ENCODE data around the gene SYTL4. TPM values are rescaled to one million over a fixed set of nuclear protein-coding genes. Genes with fewer than 3 reads are reported as not detected.

SYTL4 gene
- total and polyA plus RNA-seq, 4 donors: 5.2 to 26.2 (median 10.2) TPM

GRCh38 chrX:100695302-100695701 lies 36.6 kb downstream of the SYTL4 start (continued):
- TF ChIP-seq SP1 (IDR thresholded peaks at IDR 0.05): no peak
- no peak for TF ChIP-seq HNF4A (conservative IDR thresholded peaks at IDR 0.05)
- no peak for TF ChIP-seq FOXA1 (IDR thresholded peaks at IDR 0.05)
- TF ChIP-seq JUND (IDR thresholded peaks at IDR 0.05): no peak
- no peak for TF ChIP-seq RAD21 (IDR thresholded peaks at IDR 0.05)
- no peak for TF ChIP-seq ATF3 (IDR thresholded peaks at IDR 0.05)

- TF ChIP-seq JUND (IDR thresholded peaks at IDR 0.05) (no peak), NR2F2 (IDR thresholded peaks at IDR 0.05) (no peak)
- H3K4me1 ChIP-seq (ENCODE audit: control insufficient read depth in 4 of 4, insufficient read depth in 4 of 4, low read length in 3 of 4): no peaks in the 10 kb centered on the region
- H3K9ac ChIP-seq (ENCODE audit: low read depth in 1 of 2, low read length in 2 of 2): no peak overlapping the region
- no peak overlapping the region for H3K4me3 ChIP-seq (ENCODE audit: low read depth in 1 of 3, low read length in 3 of 3)
- WGBS: 75% methylated on average over 2 of the region's 2 CpGs
- H3K27ac ChIP-seq (ENCODE audit: low read depth in 1 of 2, low read length in 2 of 2): no peak overlapping the region
- H3K9me3 ChIP-seq (ENCODE audit: control insufficient read depth in 4 of 4, low read length in 3 of 4): no peaks in the 10 kb centered on the region
- H3K27me3 ChIP-seq (ENCODE audit: control insufficient read depth in 4 of 4, insufficient read depth in 4 of 4, low read length in 3 of 4): no peaks in the 10 kb centered on the region
- DNase-seq (ENCODE audit: low spot score): no peak
- H3K36me3 ChIP-seq (ENCODE audit: control insufficient read depth in 4 of 4, insufficient read depth in 3 of 4, low read depth in 1 of 4, low read length in 3 of 4): peaks cover 0 to 16% (median 5%) of the 10 kb centered on the region in 4 donors
These were observed 44.4 kb downstream of the SYTL4 start for GRCh38 chrX:100687546-100687945.

GRCh38 chrX:100687128-100687527 lies 44.8 kb downstream of the SYTL4 start:
- 85% methylated on average over 6 of the region's 6 CpGs for WGBS
- TF ChIP-seq TAF1 (conservative IDR thresholded peaks at IDR 0.05) (no peak), FOXA2 (IDR thresholded peaks at IDR 0.05) (no peak), GABPA (IDR thresholded peaks at IDR 0.05 in 1 of 2, conservative IDR thresholded peaks at IDR 0.05 in 1 of 2) (no peak), CTCF (IDR thresholded peaks at IDR 0.05; ENCODE audit: low read depth, low read length, missing input control) (no peak), SP1 (IDR thresholded peaks at IDR 0.05) (no peak), ZBTB33 (IDR thresholded peaks at IDR 0.05) (no peak), HNF4G (IDR thresholded peaks at IDR 0.05) (no peak), JUND (IDR thresholded peaks at IDR 0.05) (no peak)
- Histone ChIP-seq H3K9ac (ENCODE audit: low read depth in 1 of 2, low read length in 2 of 2) (no peak overlapping the region), H3K36me3 (ENCODE audit: control insufficient read depth in 4 of 4, insufficient read depth in 3 of 4, low read depth in 1 of 4, low read length in 3 of 4) (peaks cover 0 to 16% (median 5%) of the 10 kb centered on the region in 4 donors), H3K4me1 (ENCODE audit: control insufficient read depth in 4 of 4, insufficient read depth in 4 of 4, low read length in 3 of 4) (no peaks in the 10 kb centered on the region), H3K27ac (ENCODE audit: low read depth in 1 of 2, low read length in 2 of 2) (no peak overlapping the region), H3K9me3 (ENCODE audit: control insufficient read depth in 4 of 4, low read length in 3 of 4) (no peaks in the 10 kb centered on the region), H3K4me3 (ENCODE audit: low read depth in 1 of 3, low read length in 3 of 3) (no peak overlapping the region), H3K27me3 (ENCODE audit: control insufficient read depth in 4 of 4, insufficient read depth in 4 of 4, low read length in 3 of 4) (no peaks in the 10 kb centered on the region)
- no peak for DNase-seq (ENCODE audit: low spot score)

GRCh38 chrX:100685997-100686305 lies 46.0 kb downstream of the SYTL4 start:
- TF ChIP-seq JUND (IDR thresholded peaks at IDR 0.05) (no peak), REST (IDR thresholded peaks at IDR 0.05) (no peak), YY1 (IDR thresholded peaks at IDR 0.05) (no peak)
- no peak overlapping the region for H3K4me3 ChIP-seq (ENCODE audit: low read depth in 1 of 3, low read length in 3 of 3)

More at GRCh38 chrX:100685997-100686305, 46.0 kb downstream of the SYTL4 start:
- Histone ChIP-seq H3K27me3 (ENCODE audit: control insufficient read depth in 4 of 4, insufficient read depth in 4 of 4, low read length in 3 of 4) (no peaks in the 10 kb centered on the region), H3K27ac (ENCODE audit: low read depth in 1 of 2, low read length in 2 of 2) (no peak overlapping the region), H3K9ac (ENCODE audit: low read depth in 1 of 2, low read length in 2 of 2) (no peak overlapping the region), H3K9me3 (ENCODE audit: control insufficient read depth in 4 of 4, low read length in 3 of 4) (no peaks in the 10 kb centered on the region), H3K4me1 (ENCODE audit: control insufficient read depth in 4 of 4, insufficient read depth in 4 of 4, low read length in 3 of 4) (no peaks in the 10 kb centered on the region), H3K36me3 (ENCODE audit: control insufficient read depth in 4 of 4, insufficient read depth in 3 of 4, low read depth in 1 of 4, low read length in 3 of 4) (peaks cover 0 to 16% (median 5%) of the 10 kb centered on the region in 4 donors)
- DNase-seq (ENCODE audit: low spot score): no peak
- WGBS: 16% methylated on average over 1 of the region's 1 CpG
